LNCAP (cell line): ENCODE results near the gene DNAAF1.
A peak's percentile ranks its signal among the peaks of the same experiment; 100 is the strongest.

Experiments used
- CTCF ChIP-seq: fragments of 450-650 bp; IDR thresholded peaks from 2 replicates; pipeline ENCODE4 v1.5.1; 2017; ENCODE audit warnings: mild to moderate bottlenecking

DNAAF1 gene

GRCh38 chr16:84179612-84180320 is 34.7 kb downstream of the DNAAF1 start:
- TF ChIP-seq CTCF = no peak

GRCh38 chr16:84180519-84181140 is 35.5 kb downstream of the DNAAF1 start:
- TF ChIP-seq CTCF = no peak

GRCh38 chr16:84181144-84181915 is 36.2 kb downstream of the DNAAF1 start:
- TF ChIP-seq CTCF = no peak

GRCh38 chr16:84182104-84182503 is 37.0 kb downstream of the DNAAF1 start:
- no peak for TF ChIP-seq CTCF

- TF ChIP-seq CTCF = no peak
Observed at GRCh38 chr16:84182680-84183571, 37.8 kb downstream of the DNAAF1 start.

- TF ChIP-seq CTCF = no peak
Observed at GRCh38 chr16:84183572-84183875, 38.4 kb downstream of the DNAAF1 start.

- TF ChIP-seq CTCF = peak; percentile 60
Observed at GRCh38 chr16:84183911-84184591, 38.9 kb downstream of the DNAAF1 start.
